DMS 273 treated with DMSO at 0.1 percent for 48 hours (cell line): Measurements from ENCODE around the gene OR10T2.
"Not testable (repeated sequence)": the region's sequence is repeated elsewhere in the genome, so short reads cannot be mapped to it uniquely, and the experiment has no call there.

Experiments used
- DNase-seq: peaks from one replicate; lab custom pipeline; 2025; lab: John Stamatoyannopoulos, UW

Gene OR10T2, protein sequence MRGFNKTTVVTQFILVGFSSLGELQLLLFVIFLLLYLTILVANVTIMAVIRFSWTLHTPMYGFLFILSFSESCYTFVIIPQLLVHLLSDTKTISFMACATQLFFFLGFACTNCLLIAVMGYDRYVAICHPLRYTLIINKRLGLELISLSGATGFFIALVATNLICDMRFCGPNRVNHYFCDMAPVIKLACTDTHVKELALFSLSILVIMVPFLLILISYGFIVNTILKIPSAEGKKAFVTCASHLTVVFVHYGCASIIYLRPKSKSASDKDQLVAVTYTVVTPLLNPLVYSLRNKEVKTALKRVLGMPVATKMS

DNA sequence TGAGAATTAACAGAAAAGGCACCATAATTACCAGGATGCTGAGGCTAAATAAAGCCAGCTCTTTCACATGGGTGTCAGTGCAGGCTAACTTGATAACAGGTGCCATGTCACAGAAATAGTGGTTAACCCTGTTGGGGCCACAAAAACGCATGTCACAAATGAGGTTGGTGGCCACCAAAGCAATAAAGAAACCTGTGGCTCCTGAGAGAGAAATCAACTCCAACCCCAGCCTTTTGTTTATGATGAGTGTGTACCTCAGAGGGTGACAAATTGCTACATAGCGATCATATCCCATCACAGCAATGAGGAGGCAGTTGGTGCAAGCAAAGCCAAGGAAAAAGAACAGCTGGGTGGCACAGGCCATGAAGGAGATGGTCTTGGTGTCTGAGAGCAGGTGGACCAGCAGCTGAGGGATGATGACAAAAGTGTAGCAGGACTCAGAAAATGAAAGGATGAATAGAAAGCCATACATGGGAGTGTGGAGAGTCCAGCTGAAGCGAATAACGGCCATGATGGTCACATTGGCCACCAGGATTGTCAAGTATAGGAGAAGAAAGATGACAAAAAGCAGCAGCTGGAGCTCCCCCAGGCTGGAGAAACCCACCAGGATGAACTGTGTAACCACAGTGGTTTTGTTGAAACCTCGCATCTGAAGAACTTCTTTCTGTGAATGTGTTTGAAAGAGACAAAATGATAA is at the start of gene OR10T2:
Gene OR10T2 (minus strand): TSS at position 649 of the 697 bp plus-strand sequence. CDS start 0 bp downstream, at position 649.
- DNase-seq, result no peak

DNA sequence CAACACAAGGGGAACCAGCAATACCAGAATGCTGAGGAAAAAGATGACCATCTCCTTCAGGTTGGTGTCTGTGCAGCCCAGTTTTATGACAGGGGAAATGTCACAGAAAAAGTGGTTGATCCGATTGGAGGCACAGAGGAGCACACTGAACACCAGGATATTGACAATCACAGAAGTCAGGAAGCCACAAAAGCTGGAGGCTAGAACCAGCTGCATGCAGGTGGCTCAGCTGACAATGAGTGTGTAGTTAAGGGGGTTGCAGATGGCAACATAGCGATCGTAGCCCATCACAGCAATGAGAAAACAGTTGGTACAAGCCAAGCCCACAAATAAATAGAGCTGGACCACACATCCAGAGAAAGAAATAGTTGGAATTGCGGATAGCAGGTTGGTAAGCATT is 46.1 kb upstream of the OR10T2 start:
- DNase-seq, result no peak

DNA sequence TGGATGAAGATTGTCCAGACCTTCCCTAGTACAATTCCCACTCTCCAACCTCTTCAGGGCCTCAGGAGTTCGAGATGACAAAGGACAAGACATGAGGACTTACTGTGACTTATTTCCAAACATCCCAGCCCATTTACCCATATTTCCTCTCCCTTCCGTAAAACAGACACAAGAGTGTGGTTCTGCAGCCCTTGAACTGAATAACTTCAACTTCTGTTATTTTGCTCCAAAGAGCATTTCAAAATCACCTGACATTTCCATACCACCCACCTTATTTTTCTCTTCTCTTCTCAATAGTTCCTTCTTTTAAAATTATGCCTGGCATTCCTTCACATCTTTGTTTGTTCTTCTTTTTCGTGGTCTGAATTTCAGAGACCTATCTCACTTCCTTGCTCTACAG is 35.5 kb upstream of the OR10T2 start:
- DNase-seq, result no peak

DNA sequence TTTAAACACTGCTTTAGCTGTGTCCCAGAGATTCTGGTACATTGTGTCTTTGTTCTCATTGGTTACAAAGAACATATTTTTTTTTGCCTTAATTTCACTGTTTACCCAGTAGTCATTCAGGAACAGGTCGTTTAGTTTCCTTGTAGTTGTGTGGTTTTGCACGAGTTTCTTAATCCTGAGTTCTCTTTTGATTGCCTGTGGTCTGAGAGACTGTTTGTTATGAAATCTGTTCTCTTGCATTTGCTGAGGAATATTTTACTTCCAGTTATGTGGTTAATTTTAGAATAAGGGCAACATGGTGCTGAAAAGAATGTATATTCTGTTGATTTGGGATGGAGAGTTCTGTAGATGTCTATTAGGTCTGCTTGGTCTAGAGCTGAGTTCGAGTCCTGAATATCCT is 30.9 kb upstream of the OR10T2 start:
- DNase-seq, result not testable (repeated sequence)

DNA sequence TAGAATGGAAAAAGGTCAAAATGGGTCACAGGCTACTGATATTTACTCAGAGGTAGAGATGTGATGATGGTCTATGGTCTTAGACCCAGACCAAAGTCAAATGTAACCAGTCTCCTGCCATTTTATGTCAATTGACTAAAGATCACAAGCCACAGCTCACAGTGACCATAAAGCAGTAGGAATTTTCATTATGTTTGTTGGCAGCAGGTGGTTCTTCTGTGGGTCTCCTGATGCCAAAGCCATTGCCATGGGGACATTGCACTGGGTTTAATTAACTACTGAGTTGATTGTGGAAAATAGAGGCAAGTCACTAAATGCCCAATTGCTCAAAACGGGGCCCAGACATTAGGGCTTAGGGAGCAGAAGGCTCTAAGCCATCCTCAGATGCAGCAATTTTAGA is 26.9 kb upstream of the OR10T2 start, which contains the start of gene OR10K2:
Gene OR10K2 (minus strand): TSS at position 101 of the 400 bp plus-strand sequence. CDS start 5,371 bp downstream, outside the sequence.
- DNase-seq, result no peak

DNA sequence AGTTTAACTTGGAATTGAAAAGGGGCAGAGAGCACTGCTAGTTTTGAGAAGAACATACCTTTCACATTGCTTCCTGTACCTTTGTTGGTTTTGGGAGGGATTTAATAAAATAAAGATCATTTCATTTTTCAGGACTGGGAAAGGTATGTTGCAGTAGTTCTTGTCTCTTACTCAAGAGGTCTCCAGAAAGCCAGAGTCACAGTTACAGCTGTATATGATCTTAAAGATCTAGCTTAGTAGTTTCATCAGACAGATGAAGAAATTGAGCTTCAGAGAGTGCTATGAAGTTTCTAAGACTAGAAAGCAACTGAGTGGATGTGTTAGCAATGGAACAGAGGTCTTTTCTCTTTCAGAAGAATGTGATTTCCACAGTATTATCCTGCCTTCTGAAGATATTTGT is 25.8 kb upstream of the OR10T2 start:
- DNase-seq, result no peak

DNA sequence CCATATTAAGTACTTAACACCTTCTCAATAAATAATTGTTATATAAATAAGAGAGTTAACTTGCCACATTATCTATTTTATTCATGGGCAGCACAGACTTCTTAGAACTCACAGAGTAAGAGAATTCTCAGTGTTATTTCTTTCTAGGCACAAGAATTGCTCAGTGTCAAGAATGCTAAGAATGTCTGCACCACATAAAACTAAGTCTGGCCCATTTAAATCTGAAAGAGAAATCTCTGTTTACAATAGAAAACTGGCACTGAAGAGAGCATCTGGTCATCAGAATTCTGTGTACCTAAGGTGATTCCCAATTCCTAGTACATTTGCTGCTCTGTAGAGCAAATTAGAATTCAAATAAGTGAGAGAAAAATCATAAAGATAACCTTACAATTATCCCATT is 22.9 kb upstream of the OR10T2 start:
- no peak for DNase-seq

DNA sequence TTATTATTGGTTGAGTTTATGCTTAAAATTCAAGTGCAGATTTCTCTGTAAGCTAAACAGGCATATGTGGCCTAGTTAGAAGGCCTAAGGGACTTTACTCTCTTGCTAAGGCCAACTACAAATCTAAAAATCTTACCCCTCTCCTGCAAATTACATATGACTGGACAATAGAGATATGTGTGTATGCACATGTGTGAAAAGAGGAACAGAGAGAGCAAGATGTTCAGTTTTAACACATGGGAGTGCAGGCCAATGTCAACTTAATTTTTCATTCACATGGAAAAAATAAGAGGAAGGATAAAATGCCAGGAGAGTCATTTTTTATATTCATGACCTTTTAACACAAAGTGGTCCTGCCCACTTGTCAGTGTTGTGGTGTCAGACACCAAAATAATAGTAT is 18.3 kb upstream of the OR10T2 start:
- no peak for DNase-seq

DNA sequence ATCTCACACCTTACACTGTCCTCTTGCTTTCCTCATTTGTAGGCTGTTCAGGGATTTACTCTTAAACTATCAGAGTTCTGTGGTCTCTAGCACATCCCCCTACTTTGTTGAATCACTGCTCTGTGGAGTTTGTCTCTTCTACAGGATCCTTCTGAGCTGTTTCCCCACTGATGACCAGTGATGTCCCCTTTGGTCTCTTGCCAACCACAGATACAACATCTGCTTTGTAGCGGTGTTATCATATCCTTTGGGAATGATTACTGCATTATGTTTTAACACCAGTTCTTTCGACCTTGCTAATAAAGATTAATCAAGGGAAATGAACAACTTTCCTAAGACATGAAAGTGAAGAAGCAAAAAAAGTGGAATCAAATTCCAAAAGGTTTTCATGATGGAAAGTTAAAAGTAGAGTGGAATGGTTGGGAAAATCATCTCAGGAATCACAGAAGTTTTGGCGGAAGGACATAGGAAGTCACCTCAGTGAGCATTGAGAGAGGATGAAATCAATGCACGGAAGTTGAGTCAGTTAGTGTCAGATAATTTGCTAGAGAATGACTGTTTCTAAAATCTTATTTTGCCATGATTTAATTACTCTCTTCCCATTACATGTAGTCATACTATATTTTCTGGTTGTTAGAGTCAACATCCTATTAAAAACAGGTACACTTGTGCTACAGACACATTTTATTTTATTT is 15.5 kb upstream of the OR10T2 start:
- DNase-seq, result no peak

DNA sequence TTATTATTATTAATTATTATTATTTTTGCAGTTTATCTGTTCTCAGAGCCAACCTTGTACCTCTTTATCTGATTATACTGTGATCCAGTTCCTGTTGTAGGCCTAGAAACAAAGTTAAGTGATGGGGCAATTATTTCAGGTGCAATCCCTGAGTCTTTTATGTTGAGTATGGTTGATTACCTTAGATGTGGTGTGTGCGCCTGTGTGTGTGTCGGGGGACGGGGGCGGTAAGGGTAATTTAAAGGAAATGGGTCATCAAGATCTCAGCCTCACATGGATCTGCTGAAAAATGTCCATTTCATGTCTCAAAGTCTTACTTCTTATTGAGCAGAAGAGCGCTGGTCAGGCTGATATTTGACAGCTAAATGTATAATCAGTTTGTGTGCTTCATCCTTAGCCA is 7.8 kb upstream of the OR10T2 start:
- no peak for DNase-seq

DNA sequence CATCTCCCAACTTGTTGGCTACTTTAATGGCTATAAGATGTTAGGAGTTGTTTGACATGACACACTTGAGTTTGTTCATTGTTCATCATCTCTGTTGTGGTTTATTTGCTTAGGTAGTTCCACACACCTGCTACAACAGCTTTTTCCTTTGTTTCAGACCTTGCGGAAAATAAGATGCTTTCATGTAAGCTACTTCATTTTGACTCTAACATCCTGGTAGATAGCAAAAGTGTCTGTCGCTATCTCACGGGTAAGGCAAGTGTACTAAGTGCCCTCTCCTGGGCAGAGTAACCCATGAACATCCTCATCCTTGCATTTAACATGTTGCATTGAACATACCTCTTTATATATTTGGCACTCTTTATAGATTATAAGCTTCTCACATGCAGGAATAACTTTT is 1.6 kb upstream of the OR10T2 start:
- DNase-seq, result no peak

DNA sequence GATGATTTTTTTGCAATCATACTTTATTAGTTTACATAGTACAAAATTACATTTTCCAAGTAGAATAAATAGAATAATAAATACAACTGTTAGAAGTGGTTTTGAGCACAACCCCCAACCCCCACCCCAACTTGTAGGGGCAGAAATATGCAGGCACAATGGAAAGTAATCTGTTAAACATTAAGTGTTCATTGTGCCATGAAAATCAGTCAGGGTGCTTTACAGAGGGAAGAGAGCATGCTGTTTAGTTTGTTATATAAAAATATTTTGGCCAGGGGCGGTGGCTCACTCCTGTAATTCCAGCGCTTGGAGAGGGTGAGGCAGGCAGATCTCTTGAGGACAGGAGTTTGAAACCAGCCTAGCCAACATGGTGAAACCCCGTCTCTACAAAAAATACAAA is 2.6 kb downstream of the OR10T2 start:
- DNase-seq, result no peak

DNA sequence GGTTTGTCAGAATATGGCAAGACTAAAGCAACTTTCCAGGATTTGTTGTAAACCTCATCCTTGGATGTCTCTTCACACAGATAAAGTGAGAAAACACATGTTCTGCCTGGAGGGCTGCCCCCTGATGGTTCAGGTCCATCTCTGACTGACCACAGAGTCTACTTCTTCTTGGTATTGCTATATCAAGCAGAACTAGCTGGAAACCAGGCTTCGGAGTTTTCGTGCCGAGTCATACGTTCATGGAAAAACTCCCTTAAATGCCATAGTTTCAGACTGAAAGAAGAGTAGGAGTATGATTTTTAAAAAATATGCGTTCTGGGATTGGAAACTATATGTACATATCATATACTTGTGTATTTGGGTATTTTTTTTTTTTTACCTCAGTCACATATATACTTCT is 5.8 kb downstream of the OR10T2 start:
- DNase-seq, result no peak

DNA sequence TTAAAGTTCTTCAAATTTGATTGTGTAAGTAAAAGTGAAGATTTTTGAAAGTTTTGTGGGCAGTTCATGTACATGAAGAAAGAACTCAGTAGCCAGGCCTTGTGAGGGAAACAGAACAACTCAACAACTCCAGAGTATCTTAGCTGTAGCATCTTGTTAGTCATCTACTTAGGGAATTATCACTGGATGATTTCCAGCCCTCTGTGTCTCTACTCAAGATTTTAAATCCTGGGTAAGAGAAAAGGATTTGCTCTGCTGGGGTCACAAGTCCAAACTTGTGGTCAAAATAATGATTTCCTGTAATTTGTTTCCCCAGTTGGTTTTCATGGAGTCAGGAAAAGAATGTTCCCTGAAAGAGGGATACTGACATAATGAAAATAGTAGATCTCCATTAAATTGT is 8.2 kb downstream of the OR10T2 start:
- no peak for DNase-seq

DNA sequence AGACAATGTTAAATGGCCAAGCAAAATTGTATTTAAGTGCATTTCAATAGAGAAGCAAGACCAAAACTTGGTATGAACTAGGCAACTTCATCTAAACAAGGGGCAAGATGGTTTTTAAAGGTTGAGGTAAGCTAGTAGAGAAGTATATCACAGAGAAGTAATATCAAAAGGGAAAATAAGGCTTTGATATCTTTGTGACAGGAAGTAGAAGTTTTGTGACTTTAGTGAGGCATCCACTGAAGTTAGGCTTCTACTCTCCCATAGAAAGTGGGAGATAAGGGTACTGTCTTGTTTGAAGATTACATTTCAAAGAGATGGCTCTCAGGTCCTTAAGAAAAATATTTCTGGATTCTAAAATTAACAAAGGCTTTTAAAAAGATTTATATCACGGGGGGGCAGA is 8.9 kb downstream of the OR10T2 start:
- no peak for DNase-seq

DNA sequence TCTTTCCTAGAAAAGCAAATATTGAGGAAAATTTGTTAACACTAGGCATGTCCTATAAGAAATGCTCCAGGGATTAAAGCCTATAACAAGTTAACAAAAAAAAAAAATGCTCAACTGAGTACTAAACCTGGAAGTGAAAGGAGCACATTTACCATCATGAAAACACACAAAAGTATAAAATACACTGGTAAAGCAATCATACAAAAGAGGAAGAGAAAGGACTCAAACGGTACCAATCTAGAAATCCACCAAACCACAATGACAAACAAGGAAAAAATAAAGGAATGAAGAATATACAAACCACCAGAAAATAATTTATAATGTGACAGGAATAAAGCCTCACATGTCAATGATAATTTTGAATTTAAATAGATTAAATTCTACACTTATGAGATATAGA is 24.4 kb downstream of the OR10T2 start:
- no peak for DNase-seq

DNA sequence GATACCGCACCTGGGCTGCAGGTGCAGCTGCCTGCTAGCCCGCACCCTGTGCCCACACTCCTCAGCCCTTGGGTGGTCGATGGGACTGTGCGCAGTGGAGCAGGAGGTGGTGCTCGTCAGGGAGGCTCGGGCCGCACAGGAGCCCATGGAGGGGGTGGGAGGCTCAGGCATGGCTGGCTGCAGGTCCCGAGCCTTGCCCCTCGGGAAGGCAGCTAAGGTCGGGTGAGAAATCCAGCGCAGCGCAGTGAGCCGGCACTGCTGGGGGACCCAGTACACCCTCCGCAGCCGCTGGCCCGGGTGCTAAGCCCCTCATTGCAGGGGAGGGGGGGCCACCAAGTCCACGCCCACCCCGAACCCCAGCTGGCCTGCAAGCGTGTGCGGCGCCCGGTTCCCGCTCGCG is 25.2 kb downstream of the OR10T2 start:
- not testable (repeated sequence) for DNase-seq

DNA sequence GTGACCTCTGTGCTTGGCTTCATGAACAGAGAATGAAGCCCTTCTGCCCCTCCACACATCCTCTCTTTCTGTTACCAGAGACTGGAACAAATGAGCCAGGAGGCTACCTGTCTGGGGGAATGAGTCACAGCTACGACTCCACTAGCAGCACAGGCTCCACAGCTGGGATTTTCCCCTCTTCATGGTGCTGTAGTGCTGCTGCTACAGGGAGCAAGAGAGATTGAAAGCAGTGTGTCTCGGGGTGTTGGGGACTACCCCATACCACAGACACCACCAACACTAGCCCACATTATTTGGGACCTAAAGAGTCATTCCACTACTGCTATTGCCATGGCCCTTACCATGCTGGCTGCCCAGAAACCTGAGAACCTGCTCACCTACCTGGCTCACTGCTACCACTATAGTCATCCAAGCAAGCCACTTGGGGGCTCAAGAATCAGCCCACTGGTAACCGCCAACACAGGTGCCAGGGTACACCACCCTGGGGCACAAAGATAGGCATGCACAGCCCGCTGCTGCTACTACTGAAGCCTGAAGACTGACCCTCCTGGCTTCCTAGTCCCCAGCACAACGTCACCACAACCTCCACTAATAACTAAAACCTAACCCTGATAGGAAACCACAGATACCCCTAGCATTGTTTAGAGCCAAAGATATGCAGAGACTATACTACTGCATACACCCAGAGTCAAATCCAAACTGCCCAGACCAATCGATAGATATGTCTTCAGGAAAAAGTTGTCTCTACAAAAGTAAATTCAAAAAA is 27.9 kb downstream of the OR10T2 start:
- no peak for DNase-seq

DNA sequence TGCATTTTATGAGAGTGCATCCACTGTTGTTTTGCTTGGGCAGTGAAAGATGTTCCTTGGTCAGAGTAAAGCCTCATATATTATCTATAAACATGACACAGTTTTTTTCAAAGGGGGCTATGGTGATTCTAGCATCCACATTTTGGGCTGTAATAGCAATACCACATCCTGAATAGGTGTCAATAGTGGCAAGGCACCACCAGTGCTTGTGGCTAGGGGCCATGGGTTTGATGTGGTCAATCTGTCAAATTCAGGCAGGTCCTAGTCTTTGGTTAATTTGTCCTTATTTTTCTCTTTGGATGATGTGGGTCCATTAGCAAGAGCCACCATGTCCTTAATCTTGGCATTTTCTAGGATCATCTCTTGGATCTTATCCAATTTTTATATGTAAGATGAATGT is 32.5 kb downstream of the OR10T2 start:
- no peak for DNase-seq

DNA sequence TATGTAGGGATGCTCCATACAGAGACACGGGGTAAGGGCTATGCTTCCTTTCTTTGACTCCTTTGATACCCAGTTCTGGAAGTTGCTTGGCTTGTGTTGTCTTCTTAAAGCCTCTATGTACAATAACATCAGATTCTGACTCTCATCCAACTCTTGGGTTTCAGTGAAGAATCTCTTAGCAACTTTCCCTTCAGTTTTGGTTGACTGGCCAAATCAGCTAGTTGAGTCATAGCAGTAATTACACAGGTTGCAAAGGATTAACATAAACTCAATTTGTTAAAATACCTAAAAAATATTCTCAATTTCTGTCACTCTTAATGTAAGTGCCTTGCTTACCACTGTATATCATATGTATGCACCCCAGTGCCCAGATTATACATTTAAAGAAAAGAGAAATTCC is 36.3 kb downstream of the OR10T2 start:
- no peak for DNase-seq

DNA sequence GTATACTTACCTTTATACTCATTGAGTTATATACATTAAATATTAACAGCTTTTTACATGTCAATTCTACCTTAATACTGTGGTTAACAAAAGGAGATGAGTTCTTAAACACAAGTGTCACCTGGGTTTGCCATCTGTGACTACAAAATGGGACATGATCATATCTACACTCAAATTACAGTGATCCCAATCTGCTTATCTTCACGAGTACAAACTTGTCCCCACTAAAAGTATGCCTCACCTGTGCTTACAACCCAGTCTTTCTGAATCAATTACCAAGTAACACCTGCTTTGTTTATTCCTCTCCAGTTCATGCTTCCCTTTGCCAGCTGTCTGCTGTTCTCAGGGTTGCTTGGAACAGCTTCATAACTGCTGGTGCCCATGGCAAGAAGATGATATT is 36.8 kb downstream of the OR10T2 start:
- no peak for DNase-seq

DNA sequence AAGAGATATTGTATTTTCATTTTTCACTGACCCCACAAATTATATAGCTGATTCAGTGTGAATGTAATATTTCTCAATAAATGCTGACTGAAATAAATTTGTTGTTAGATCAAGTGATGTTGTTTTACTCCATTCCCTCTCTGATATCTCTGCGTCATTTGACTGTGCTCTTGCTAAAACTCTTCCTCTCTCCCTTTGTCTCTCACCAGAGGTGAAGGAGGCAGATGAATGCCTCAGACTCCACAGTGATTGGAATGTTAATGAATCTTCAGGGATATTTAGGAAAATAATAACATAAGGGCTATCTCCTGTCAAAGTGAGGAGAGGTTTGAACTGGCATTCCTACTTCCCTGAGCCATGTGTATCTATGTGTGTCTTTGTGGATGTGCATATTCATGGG is 41.8 kb downstream of the OR10T2 start:
- no peak for DNase-seq
